AG09319 (cell line): ENCODE measurements around the gene SPTBN5.

Experiments used
- DNase-seq: peaks from one replicate; pipeline ENCODE4 v3.0.0-alpha.2; 2010; ENCODE audit warnings: low read depth; ENCODE audit errors: extremely low read depth
- TF ChIP-seq, protein P1 (sequence below): IDR thresholded peaks from 2 replicates; pipeline ENCODE4 v1.5.1; 2011; ENCODE audit warnings: low read depth, mild to moderate bottlenecking, inconsistent platforms, low read length, moderate library complexity

The SPTBN5 gene

DNA sequence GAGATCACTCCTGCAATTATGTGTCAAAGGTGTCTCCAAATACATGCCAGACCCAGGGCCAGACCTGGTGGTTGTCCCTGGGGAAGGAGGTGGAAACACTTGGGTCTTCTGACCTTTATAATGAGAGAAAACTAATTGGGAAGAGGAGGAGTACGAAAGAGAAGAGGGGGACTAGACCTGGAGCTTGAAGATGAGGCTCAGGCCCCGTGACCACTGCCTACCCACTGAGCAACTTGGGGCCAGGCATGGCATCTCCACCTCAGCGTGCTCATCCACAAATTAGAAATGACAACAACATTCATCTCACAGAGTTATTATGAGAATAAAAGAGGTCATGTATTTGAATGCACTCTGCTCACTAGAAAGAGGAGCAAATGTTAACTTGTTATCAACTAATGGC, 19.4 kb upstream of the SPTBN5 start:
- DNase-seq, result no peak
- TF ChIP-seq, protein P1, sequence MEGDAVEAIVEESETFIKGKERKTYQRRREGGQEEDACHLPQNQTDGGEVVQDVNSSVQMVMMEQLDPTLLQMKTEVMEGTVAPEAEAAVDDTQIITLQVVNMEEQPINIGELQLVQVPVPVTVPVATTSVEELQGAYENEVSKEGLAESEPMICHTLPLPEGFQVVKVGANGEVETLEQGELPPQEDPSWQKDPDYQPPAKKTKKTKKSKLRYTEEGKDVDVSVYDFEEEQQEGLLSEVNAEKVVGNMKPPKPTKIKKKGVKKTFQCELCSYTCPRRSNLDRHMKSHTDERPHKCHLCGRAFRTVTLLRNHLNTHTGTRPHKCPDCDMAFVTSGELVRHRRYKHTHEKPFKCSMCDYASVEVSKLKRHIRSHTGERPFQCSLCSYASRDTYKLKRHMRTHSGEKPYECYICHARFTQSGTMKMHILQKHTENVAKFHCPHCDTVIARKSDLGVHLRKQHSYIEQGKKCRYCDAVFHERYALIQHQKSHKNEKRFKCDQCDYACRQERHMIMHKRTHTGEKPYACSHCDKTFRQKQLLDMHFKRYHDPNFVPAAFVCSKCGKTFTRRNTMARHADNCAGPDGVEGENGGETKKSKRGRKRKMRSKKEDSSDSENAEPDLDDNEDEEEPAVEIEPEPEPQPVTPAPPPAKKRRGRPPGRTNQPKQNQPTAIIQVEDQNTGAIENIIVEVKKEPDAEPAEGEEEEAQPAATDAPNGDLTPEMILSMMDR, result no peak

DNA sequence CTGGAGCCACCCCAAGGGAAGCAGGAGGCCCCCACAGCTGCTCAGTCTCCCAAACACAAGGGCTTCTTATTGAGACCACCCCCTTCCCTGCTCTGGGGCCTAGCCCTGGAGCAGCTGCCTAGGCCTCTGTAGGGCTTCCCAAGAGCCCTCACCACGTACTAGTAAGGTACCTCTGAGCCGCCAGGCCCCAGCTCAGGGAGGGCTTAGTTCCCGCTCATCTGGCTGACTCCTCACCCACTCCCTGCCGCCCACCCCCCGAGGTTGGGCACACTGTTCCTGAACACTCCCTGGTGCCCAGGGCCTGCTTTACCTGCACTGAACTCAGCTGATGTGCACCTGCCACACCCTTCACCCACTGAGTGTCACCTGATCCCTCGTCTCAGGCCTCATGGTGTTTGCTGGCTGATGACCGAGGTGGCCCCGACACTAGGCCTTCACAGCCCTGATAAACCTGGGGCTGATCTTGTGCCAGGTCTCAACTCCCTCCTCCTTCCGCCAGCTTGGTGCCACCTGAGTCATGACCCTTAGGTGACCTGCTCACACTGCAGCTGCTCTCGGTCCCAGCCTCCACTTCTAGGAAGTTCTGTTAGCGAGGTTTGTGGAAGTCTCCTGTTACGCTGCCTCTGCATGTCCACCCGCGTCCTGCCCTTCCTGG, 18.0 kb upstream of the SPTBN5 start:
- TF ChIP-seq, protein P1, result no peak
- no peak for DNase-seq

DNA sequence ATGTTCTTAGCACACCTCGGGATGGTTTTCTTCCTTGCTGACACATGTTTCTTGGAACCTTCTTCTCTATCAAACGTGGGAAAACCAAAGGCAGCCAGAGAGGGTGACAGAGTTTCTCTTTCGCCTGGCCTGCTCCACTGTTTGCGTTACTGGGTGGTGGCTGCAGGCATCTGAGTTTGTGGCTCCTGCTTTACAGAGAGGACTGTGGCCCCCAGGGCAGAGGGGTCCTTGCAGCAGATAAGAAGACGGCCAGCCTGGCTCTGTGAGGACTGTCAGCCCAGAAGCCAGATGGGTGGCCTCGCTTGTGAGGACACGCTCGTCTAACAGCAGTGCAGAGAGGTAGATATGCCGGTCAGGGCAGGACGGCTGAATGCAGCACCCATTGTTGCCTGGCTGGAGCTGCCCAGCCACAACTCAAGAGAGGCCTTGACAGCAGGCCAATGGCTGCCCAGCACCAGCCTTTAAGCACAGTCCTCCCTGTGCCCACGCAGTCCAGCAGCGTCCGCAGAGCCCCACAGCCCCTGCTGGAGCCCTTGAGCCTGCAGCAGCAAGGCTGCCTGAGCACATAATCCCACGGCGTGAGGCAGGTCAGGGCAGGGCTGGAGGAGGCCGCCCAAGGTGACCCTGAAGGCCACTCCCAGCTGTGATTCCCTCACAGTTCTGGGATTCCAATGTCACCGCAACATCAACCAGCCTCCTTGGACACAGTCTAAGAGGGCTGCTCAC, 15.0 kb upstream of the SPTBN5 start:
- DNase-seq, result no peak
- TF ChIP-seq, protein P1, result no peak

DNA sequence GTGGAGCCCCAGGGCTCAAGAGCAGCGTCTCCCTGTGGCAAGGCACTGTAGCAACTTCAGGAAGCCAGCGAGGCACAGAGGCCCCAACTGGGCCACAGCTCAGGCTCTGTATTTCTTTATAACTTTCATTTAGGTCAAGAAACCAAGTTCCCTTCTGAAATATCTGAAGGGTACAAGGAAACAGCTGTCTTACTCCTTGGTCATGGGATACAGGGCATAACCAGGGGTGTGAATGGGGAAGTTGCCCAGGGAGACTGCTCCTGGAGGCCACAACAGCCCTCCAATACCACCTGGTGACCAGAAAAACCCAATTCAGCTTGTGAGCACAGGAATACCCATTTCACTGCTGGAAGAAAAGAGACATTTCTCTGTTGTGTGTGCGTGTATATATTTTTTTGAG, 13.3 kb upstream of the SPTBN5 start:
- TF ChIP-seq, protein P1, result no peak
- DNase-seq, result no peak

DNA sequence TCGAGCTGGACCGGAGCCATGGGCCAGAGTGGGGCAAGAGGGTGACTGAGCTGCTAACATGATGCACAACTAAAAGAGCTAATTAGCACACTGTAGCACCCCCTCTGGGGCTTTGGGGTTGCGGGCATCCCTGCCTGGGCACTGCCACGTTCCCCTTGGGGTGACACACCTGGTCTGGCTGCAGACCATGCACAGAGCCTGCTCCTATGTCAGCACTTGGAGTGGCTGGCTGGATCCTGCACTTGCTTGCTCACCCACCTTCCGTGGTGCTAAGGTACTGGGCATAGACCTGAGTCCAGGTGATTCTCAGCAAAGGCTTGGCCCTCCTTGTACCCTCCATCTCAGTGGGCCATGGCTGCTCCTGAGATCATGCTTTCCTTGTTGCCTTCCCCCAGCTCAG, 12.8 kb upstream of the SPTBN5 start:
- DNase-seq, result no peak
- TF ChIP-seq, protein P1, result no peak

DNA sequence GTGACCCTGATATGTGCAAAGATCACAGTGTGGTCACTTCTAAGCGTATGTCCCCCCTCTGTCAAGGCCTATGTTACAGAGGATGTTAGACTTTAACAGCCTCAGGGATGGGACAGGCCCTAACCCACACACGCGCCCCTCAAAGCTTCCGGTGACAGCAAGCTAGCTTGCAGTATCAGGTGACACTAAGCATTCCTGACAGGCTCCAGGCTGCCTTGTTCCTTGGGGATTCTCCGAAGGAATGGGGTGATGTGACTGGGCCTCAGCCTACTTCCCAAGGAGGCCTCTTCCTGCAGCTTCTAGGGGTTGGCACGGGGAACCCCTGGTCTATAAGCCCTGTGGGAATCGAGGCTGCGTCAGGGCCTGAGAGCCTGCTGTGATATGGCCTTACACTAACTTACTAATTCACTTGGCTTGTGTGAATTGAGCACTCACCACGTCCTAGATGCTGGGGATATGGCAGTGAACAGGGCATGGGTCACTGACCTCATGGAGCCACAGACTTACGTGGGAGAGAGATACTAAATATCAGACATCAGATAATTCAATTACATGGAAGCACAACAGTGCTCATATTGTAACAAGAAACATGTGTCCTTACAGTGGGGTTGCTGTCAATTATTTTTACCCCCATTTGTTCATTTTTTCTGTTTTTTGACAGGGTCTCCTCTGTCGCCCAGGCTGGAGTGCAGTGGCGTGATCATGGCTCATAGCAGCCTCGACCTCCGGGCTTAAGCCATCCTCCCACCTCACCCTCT, 11.4 kb upstream of the SPTBN5 start:
- TF ChIP-seq, protein P1, result no peak
- no peak for DNase-seq

DNA sequence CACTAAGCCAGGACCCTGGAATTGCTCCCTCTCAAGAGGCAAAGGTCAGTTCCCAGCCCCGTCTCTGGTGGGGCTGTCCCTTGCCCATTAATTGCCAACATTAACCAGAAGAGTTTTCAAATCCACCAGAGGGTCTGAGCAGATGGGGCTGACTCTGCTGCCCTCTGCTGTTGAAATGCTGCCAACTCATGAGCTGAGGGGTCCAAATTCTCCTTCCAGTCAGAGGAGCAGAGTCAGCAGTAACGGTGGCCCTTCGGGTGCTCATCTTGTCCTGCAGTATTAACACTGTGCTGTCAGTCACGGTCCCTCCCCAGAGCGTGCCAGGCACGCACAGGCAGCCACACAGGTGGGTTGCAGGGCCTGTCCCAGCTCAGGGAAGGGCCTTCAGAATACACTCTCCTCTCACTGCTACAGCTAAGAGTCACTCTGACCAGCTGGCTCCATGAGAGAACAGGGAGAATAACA, 10.7 kb upstream of the SPTBN5 start:
- no peak for DNase-seq
- TF ChIP-seq, protein P1, result peak; percentile 81
